HG02571 (cell line): ENCODE results near the gene MMP20.

Experiments
- ATAC-seq: cut with Tn5 transposase; IDR thresholded peaks from one replicate; pipeline ENCODE4 v1.9.1; 2021; ENCODE audit warnings: mild to moderate bottlenecking, moderate library complexity; ENCODE audit not compliant: unreplicated experiment

MMP20 gene

GRCh38 chr11:102623998-102624397 is 1.1 kb downstream of the MMP20 start:
- ATAC-seq: no peak

DNA sequence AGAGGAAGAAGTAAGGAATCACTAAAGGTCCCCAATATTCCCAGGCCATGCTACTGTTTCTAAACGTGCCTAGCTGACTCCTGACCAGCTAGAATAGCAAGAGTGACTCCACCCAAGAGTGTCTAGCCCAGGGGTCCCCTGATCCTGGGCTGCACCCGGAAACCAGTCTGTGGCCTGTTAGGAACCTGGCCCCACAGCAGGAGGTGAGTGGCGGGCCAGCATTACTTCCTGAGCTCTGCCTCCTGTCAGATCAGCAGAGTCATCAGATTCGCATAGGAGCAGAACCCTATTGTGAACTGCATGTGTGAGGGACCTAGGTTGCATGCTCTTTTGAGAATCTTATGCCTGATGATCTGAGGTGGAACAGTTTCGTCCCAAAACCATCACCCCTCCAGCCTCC is 2.0 kb downstream of the MMP20 start:
- ATAC-seq: no peak

DNA sequence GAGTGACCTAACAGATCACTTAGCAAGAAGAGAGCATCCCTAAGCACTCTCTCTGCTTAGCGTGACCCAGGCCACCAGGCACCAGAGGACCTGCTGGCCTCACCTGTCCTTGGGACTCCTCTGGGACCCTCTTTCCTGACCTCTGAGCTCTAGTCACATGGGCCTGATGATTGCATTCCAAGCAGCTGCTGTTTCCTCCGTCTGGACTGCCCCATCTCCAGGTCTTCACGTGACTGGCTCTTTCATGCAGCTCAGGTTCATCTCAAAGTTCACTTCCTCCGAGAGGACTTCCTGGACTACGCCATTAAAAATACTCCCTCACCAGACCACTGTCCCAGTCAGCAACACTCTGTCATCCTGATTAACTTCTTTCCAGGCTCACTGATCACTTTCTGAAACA is 2.9 kb downstream of the MMP20 start:
- no peak for ATAC-seq

GRCh38 chr11:102620818-102621561 is 4.1 kb downstream of the MMP20 start:
- ATAC-seq: no peak

DNA sequence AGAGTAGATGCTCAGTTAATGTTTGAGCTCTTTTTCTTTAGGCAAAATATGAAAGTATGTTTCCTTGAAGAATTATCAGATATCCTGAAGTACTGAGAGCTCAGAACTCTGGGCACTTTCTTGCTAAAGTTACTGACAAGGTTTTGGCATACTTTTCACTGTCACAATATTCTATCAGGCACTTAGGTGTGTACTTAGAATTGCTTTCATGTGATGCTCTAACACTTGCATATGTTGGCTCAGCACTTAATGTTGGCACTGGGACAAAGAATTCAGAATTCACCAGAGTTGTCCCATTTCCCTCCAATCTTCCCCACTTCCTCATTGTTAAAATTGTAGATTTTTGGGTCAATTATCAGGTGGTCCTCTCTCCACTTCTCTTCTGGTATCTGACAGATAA is 5.0 kb downstream of the MMP20 start:
- no peak for ATAC-seq

- no peak for ATAC-seq
Observed at GRCh38 chr11:102617466-102618008, 7.6 kb downstream of the MMP20 start.

DNA sequence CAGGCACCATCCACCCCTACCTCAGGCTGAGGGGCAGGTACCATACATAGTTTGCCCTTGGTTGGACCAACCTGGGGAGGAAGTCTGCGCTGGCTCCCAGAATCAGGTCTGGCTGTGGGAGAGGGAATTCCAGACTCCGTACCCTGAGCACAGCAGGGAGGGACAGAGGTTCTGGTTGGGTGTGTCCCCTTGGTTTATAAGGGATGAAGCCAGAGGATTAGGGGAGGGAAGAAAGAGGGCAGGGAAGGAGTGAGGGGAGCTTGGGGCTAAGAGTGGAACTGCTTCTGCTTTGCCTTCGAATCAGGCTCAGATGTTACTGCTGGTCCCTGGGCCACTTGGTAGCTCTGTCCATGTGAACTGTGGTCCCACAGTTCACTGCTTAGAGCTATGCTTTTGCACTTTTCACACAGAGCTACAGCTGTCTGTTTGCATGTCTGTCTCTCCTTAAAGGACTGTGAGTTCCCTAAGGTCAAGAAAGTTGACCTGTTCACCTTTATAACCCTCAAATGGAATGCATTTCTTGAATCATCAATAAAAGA is 9.2 kb downstream of the MMP20 start:
- no peak for ATAC-seq

DNA sequence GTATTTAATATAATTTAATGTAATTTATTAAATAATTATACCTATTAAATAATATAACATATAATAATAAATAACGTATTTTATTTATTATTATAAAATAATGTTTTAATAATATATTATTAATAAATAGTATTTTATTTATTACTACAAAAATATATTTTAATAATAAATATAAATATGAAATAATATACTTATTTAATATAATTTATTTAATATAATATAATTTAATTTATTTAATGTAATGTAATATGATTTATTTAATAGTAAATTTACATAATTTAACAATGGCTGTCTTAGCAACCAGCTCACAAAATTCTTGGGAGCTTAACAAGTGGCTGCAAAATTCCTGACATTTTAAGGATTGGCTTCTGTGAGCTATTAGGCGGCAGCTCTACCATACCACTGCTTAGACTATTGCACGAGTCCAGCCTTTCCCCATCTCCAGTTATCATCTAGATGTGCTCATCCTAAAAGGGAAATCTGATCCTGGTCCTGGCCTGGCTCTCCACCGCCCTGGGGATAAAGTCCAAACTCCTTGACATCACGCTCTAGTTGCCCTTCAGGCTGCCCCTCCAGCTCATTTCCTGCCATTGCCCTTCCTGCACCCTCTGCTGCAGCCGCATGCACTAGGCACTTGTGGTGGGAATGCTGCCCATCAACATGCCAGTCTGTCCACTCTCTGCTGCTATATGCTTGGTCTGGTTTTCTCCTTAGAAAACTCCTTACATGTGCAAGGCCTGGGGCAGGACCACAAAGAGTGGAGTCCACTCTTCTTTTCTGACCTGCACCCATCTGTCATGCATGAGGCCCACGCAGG is 9.8 kb downstream of the MMP20 start:
- ATAC-seq: no peak

GRCh38 chr11:102614485-102614884 is 10.6 kb downstream of the MMP20 start:
- ATAC-seq: no peak

GRCh38 chr11:102614031-102614430 is 11.1 kb downstream of the MMP20 start:
- no peak for ATAC-seq

GRCh38 chr11:102613450-102613849 is 11.7 kb downstream of the MMP20 start:
- no peak for ATAC-seq

DNA sequence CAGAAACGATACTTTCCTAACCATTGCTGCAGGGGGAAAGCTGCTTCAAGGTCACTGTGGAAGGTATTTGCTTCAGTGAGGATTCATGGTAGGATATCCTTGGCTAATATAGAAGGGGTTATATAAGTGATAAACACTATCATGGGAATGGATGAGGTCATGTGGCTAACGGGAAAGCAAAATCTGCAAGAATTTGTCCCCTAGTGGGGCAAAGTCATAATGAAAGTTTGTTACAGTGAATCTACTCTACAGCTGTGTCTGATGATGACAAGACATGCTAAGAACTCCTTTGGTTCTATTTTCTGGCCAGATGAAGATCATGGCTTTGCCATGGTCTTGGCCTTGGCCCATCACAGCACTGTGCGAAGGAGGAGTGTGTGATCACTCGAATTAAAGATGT is 13.8 kb downstream of the MMP20 start:
- peak; percentile 47 for ATAC-seq

- no peak for ATAC-seq
Observed at GRCh38 chr11:102610200-102610599, 14.9 kb downstream of the MMP20 start.

DNA sequence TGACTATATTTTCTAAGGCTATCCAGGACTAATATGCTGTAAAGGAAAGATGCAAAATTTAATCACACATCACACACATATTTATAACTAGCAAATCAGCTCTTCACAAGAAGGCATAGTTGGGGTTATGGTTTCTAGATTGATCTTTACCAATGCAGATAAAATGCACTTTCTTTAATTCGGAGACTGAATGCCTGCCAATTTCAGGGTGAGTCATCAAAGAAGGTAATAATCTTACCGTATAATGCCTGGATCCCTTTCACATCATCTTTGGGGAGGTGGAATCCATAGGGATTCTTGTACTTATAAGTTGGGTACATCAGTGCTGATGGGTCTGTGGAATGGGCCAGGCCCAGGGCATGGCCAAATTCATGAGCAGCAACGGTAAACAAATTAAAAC is 16.4 kb downstream of the MMP20 start:
- no peak for ATAC-seq

DNA sequence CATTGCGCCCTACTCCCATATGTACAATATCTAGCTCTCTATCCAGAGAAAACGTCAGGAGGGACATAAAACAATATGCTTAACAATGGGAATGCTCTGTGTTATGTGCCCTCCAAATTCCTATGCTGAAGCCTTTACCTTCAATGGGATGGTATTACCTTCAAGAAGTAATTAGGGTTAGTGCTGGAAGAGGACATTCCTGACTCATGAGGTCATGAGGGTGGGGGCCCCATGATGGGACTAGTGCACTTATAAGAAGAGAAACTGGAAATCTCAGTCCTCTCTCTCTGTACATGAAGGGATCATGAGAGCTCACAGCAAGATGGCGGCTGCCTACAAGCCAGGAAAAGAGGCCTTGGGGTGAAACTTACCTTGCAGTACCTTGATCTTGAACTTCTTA is 20.3 kb downstream of the MMP20 start:
- ATAC-seq: no peak

DNA sequence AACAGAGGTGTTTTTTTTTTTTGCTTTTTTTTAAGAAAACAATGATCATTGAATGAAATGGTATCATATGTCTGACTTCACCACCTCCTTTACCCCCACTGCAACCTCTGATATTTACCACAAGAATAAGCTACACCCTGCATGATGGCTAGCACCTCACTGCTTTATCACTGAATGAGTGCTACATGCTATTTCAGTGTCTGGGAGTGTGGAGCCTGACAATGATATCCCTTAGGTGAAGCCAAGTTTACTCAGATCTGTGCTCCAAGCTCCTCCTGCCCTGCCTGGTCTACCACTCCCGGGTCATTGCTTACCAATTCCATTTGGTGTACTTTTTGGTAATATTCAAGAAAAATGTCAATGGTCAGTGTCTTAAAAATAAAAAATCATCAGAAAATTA is 21.1 kb downstream of the MMP20 start:
- ATAC-seq: no peak

DNA sequence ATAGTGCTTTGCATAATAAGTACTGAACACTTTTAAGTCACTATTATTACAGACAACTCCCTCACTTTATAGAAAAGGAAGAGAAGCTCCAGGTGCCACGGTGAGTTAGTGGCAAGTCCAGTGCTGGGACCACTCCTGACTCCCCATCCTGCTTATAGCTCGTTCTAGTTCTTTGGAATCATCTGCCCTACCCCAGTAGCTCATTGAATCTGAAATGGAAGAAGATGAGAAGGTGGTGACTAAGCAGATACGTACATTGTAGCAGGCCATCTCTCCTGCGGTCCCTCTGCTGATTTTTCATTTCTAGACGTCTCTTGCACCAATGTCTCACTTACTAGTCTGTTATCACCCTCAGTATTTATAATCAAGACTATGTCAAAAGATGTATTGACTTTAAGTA is 21.6 kb downstream of the MMP20 start:
- ATAC-seq: no peak

DNA sequence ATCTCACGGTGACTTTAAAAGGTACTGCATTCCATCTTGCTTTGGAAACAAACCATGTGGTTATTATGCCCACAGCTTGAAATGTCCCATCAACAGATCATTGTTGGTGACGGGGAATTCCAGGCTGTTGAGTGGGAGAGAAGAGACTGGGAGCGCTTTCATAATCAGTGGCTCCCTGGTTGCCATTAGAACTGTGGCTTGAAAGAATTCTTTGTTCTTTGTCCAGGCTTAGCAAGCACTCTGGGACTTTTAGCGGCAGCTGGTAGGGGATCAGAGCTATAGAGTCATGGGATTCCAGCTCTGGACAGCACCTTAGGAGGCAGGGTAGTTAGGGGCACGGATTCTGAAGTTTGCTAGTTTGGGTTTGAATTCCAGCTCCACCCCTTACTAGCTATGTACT is 22.0 kb downstream of the MMP20 start:
- no peak for ATAC-seq

- ATAC-seq: no peak
Observed at GRCh38 chr11:102600666-102601065, 24.5 kb downstream of the MMP20 start.

DNA sequence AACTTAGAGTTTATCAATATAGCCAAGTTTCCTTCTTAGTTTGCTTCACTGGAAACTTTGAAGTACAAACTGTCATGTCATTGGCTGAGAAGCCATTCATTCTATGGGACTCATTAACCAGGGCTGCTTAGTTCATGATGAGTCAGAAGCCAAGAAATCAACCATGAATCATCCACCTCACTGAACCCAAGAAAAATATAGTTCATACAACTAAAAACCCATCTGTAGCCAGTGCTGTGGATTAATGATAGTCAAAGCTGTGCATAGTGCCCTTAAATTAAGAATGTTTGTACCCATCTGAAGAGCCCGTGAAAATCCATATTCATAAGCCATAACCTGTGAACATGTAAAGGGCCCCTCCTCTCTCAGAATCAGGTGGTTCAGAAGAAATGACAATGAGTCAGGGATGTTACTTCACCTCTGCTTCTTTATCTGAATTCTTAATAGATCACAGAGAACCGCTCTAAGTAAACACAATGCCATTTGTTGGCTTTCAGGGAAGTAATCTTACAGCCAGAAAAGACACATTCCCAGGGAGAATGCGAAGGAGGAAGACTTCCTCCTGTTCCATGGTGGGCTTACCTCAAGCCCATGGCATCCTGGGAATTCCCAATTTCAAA is 25.4 kb downstream of the MMP20 start:
- peak; percentile 75 for ATAC-seq

DNA sequence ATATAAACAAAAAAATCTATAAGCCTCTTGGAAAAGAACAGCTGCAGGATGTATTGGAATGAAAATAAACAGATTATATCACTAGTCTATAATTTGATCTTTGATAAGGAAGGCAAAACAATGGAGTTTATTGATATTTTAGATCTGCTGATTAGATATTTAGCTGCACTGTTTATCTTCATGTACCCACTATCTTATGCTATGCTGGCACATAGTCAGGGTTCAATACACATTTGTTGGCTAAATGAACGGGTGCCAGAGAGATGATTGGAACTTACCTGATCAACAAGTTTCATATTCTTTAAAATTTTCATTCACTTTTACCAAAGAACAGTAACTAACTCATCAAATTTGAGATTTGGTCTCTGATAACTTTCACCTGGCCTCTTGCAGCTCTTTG is 26.9 kb downstream of the MMP20 start:
- ATAC-seq: no peak
